Kasumi-1 (cell line): ENCODE results near the gene ATP12A.

Source experiments
- DNase-seq, 2 experiments: peaks; one replicate each; lab custom pipeline; 2025; lab: John Stamatoyannopoulos, UW

ATP12A gene

GRCh38 chr13:24688111-24688510, 7.9 kb downstream of the ATP12A start:
- no peak for DNase-seq

GRCh38 chr13:24688950-24689349, 8.7 kb downstream of the ATP12A start:
- no peak for DNase-seq

GRCh38 chr13:24691381-24691780, 11.2 kb downstream of the ATP12A start:
- no peak for DNase-seq

GRCh38 chr13:24692561-24692960, 12.4 kb downstream of the ATP12A start:
- DNase-seq = no peak

- peak; percentile 37 to 38 for DNase-seq
Observed at GRCh38 chr13:24693862-24694471, 13.8 kb downstream of the ATP12A start.

- DNase-seq = no peak
Observed at GRCh38 chr13:24694907-24695306, 14.7 kb downstream of the ATP12A start.

GRCh38 chr13:24698686-24699085, 18.5 kb downstream of the ATP12A start:
- no peak for DNase-seq

GRCh38 chr13:24699541-24699940, 19.3 kb downstream of the ATP12A start:
- no peak for DNase-seq

- no peak for DNase-seq
Observed at GRCh38 chr13:24700539-24700938, 20.3 kb downstream of the ATP12A start.

GRCh38 chr13:24706886-24707585, 26.8 kb downstream of the ATP12A start:
- no peak for DNase-seq

- peak; percentile 61 to 62 for DNase-seq
Observed at GRCh38 chr13:24709186-24709913, 29.1 kb downstream of the ATP12A start.

GRCh38 chr13:24713022-24713421, 32.8 kb downstream of the ATP12A start:
- DNase-seq = no peak

GRCh38 chr13:24716011-24716410, 35.8 kb downstream of the ATP12A start:
- DNase-seq = peak in 1 of 2 experiments; percentile 2

- no peak for DNase-seq
Observed at GRCh38 chr13:24716446-24716845, 36.2 kb downstream of the ATP12A start.

GRCh38 chr13:24717217-24717616, 37.0 kb downstream of the ATP12A start:
- no peak for DNase-seq

GRCh38 chr13:24718192-24718965, 38.2 kb downstream of the ATP12A start:
- no peak for DNase-seq

GRCh38 chr13:24719139-24719538, 38.9 kb downstream of the ATP12A start:
- DNase-seq = no peak

- DNase-seq = no peak
Observed at GRCh38 chr13:24723206-24723605, 43.0 kb downstream of the ATP12A start.

GRCh38 chr13:24724714-24725113, 44.5 kb downstream of the ATP12A start:
- no peak for DNase-seq

- no peak for DNase-seq
Observed at GRCh38 chr13:24725379-24725778, 45.2 kb downstream of the ATP12A start.

GRCh38 chr13:24727731-24728601, 47.8 kb downstream of the ATP12A start:
- DNase-seq = peak; percentile 64 to 65
